HUES48 (cell line): ENCODE results near the gene FARP1.

Experiments used
- H3K27ac ChIP-seq: one replicate; pipeline ENCODE4 v1.7.0; 2013; ENCODE audit warnings: low read depth, low read length, inconsistent platforms
- H3K27me3 ChIP-seq: 2 replicates; pipeline ENCODE4 v1.6.1; 2013; ENCODE audit warnings: mild to moderate bottlenecking, low read length; ENCODE audit not compliant: control insufficient read depth, insufficient read depth
- H3K36me3 ChIP-seq: 2 replicates; pipeline ENCODE4 v1.6.1; 2013; ENCODE audit warnings: low read length; ENCODE audit not compliant: control insufficient read depth, insufficient read depth
- H3K4me1 ChIP-seq: 2 replicates; pipeline ENCODE4 v1.6.1; 2013; ENCODE audit warnings: mild to moderate bottlenecking, low read length; ENCODE audit not compliant: control insufficient read depth, insufficient read depth
- H3K4me3 ChIP-seq: 2 replicates; pipeline ENCODE4 v1.5.1; 2013; ENCODE audit warnings: mild to moderate bottlenecking, low read depth, low read length
- H3K9ac ChIP-seq: 2 replicates; pipeline ENCODE4 v1.6.1; 2013; ENCODE audit warnings: mild to moderate bottlenecking, low read depth, low read length, moderate library complexity
- H3K9me3 ChIP-seq: 2 replicates; pipeline ENCODE4 v1.6.1; 2013; ENCODE audit warnings: low read length; ENCODE audit not compliant: control insufficient read depth, insufficient read depth

FARP1 gene

GRCh38 chr13:98289339-98289945 is 146.5 kb downstream of the FARP1 start:
- H3K4me1 ChIP-seq, result peaks cover 26% of the 10 kb centered on the region
- H3K9me3 ChIP-seq, result no peaks in the 10 kb centered on the region
- H3K9ac ChIP-seq, result no peak overlapping the region
- H3K27ac ChIP-seq, result no peak overlapping the region
- no peaks in the 10 kb centered on the region for H3K27me3 ChIP-seq
- H3K4me3 ChIP-seq, result no peak overlapping the region
- H3K36me3 ChIP-seq, result no peaks in the 10 kb centered on the region

GRCh38 chr13:98290261-98290660 is 147.4 kb downstream of the FARP1 start:
- no peaks in the 10 kb centered on the region for H3K9me3 ChIP-seq
- H3K27me3 ChIP-seq, result no peaks in the 10 kb centered on the region
- no peak overlapping the region for H3K9ac ChIP-seq
- H3K4me3 ChIP-seq, result no peak overlapping the region
- peaks cover 18% of the 10 kb centered on the region for H3K4me1 ChIP-seq
- H3K36me3 ChIP-seq, result no peaks in the 10 kb centered on the region
- H3K27ac ChIP-seq, result no peak overlapping the region

GRCh38 chr13:98291658-98292057 is 148.8 kb downstream of the FARP1 start:
- Histone ChIP-seq H3K9ac (no peak overlapping the region), H3K36me3 (no peaks in the 10 kb centered on the region), H3K4me1 (peaks cover 8% of the 10 kb centered on the region; the same call in 1 of the 2 replicates), H3K27ac (peak overlapping the region; percentile 12), H3K4me3 (no peak overlapping the region), H3K9me3 (no peaks in the 10 kb centered on the region), H3K27me3 (no peaks in the 10 kb centered on the region)

GRCh38 chr13:98293103-98293502 is 150.2 kb downstream of the FARP1 start:
- no peak overlapping the region for H3K4me3 ChIP-seq
- no peak overlapping the region for H3K9ac ChIP-seq
- no peak overlapping the region for H3K27ac ChIP-seq
- no peaks in the 10 kb centered on the region for H3K9me3 ChIP-seq
- H3K4me1 ChIP-seq, result peaks cover 21% of the 10 kb centered on the region; the same call in 1 of the 2 replicates
- no peaks in the 10 kb centered on the region for H3K27me3 ChIP-seq
- H3K36me3 ChIP-seq, result no peaks in the 10 kb centered on the region

GRCh38 chr13:98293570-98294142 is 150.8 kb downstream of the FARP1 start:
- no peak overlapping the region for H3K27ac ChIP-seq
- H3K4me3 ChIP-seq, result no peak overlapping the region

GRCh38 chr13:98295371-98295770 is 152.5 kb downstream of the FARP1 start:
- Histone ChIP-seq H3K9me3 (no peaks in the 10 kb centered on the region), H3K9ac (no peak overlapping the region), H3K4me3 (no peak overlapping the region), H3K27ac (no peak overlapping the region), H3K36me3 (no peaks in the 10 kb centered on the region), H3K27me3 (no peaks in the 10 kb centered on the region), H3K4me1 (peaks cover 33% of the 10 kb centered on the region; the same call in 1 of the 2 replicates)

More at GRCh38 chr13:98293570-98294142, 150.8 kb downstream of the FARP1 start:
- no peaks in the 10 kb centered on the region for H3K9me3 ChIP-seq
- H3K36me3 ChIP-seq, result no peaks in the 10 kb centered on the region
- H3K27me3 ChIP-seq, result no peaks in the 10 kb centered on the region
- no peak overlapping the region for H3K9ac ChIP-seq
- peaks cover 26% of the 10 kb centered on the region; the same call in 1 of the 2 replicates for H3K4me1 ChIP-seq

- Histone ChIP-seq H3K9me3 (no peaks in the 10 kb centered on the region), H3K36me3 (no peaks in the 10 kb centered on the region), H3K27ac (no peak overlapping the region), H3K4me3 (no peak overlapping the region), H3K27me3 (no peaks in the 10 kb centered on the region), H3K4me1 (peaks cover 36% of the 10 kb centered on the region; the same call in 1 of the 2 replicates), H3K9ac (no peak overlapping the region)
These were observed 154.2 kb downstream of the FARP1 start for GRCh38 chr13:98297051-98297450.

- no peaks in the 10 kb centered on the region for H3K9me3 ChIP-seq
- H3K36me3 ChIP-seq, result no peaks in the 10 kb centered on the region
- no peak overlapping the region for H3K9ac ChIP-seq
- H3K4me3 ChIP-seq, result no peak overlapping the region
- no peak overlapping the region for H3K27ac ChIP-seq
- H3K4me1 ChIP-seq, result peaks cover 36% of the 10 kb centered on the region; the same call in 1 of the 2 replicates
- H3K27me3 ChIP-seq, result no peaks in the 10 kb centered on the region
These were observed 154.9 kb downstream of the FARP1 start for GRCh38 chr13:98297745-98298144.

GRCh38 chr13:98298599-98298998 is 155.7 kb downstream of the FARP1 start:
- H3K36me3 ChIP-seq, result no peaks in the 10 kb centered on the region
- no peak overlapping the region for H3K4me3 ChIP-seq
- H3K27me3 ChIP-seq, result no peaks in the 10 kb centered on the region
- H3K27ac ChIP-seq, result no peak overlapping the region
- peaks cover 30% of the 10 kb centered on the region; the same call in 1 of the 2 replicates for H3K4me1 ChIP-seq
- H3K9me3 ChIP-seq, result no peaks in the 10 kb centered on the region
- no peak overlapping the region for H3K9ac ChIP-seq

GRCh38 chr13:98299235-98299965 is 156.5 kb downstream of the FARP1 start:
- no peaks in the 10 kb centered on the region for H3K36me3 ChIP-seq
- no peak overlapping the region for H3K4me3 ChIP-seq
- H3K9ac ChIP-seq, result no peak overlapping the region
- H3K27ac ChIP-seq, result no peak overlapping the region
- peaks cover 30% of the 10 kb centered on the region; the same call in 1 of the 2 replicates for H3K4me1 ChIP-seq
- H3K9me3 ChIP-seq, result no peaks in the 10 kb centered on the region
- no peaks in the 10 kb centered on the region for H3K27me3 ChIP-seq

- Histone ChIP-seq H3K9ac (no peak overlapping the region), H3K27me3 (no peaks in the 10 kb centered on the region), H3K4me1 (peaks cover 30% of the 10 kb centered on the region; the same call in 1 of the 2 replicates), H3K36me3 (no peaks in the 10 kb centered on the region), H3K4me3 (no peak overlapping the region), H3K27ac (no peak overlapping the region), H3K9me3 (no peaks in the 10 kb centered on the region)
These were observed 157.1 kb downstream of the FARP1 start for GRCh38 chr13:98299966-98300350.
